Parathyroid adenoma (tissue), 2 donors: ENCODE results near the gene FAIM.

Experiments
- H2AFZ ChIP-seq: fragments of 300-600 bp; sonication (generic); one replicate; pipeline ENCODE4 v1.7.0; 2017; ENCODE audit warnings: antibody characterized with exemption, mild to moderate bottlenecking
- H3K27ac ChIP-seq: fragments of 300-600 bp; sonication (generic); one replicate; pipeline ENCODE4 v1.7.0; 2017
- H3K27me3 ChIP-seq: fragments of 300-600 bp; sonication (generic); one replicate; pipeline ENCODE4 v1.7.0; 2017; ENCODE audit warnings: low read length; ENCODE audit not compliant: control insufficient read depth, insufficient read depth
- H3K36me3 ChIP-seq: fragments of 300-600 bp; sonication (generic); one replicate; pipeline ENCODE4 v1.7.0; 2017; ENCODE audit warnings: low read length; ENCODE audit not compliant: control insufficient read depth, insufficient read depth
- H3K4me1 ChIP-seq: fragments of 300-600 bp; sonication (generic); one replicate; pipeline ENCODE4 v1.7.0; 2017; ENCODE audit warnings: control low read depth
- H3K4me2 ChIP-seq: fragments of 300-600 bp; sonication (generic); one replicate; pipeline ENCODE4 v1.7.0; 2017; ENCODE audit warnings: low read length
- H3K4me3 ChIP-seq: fragments of 300-600 bp; sonication (generic); one replicate; pipeline ENCODE4 v1.7.0; 2017; ENCODE audit warnings: low read depth, low read length
- H3K79me2 ChIP-seq: fragments of 300-600 bp; sonication (generic); one replicate; pipeline ENCODE4 v1.7.0; 2017; ENCODE audit warnings: control low read depth
- H3K9ac ChIP-seq: fragments of 300-600 bp; sonication (generic); one replicate; pipeline ENCODE4 v1.7.0; 2017; ENCODE audit warnings: mild to moderate bottlenecking
- H3K9me3 ChIP-seq: fragments of 300-600 bp; sonication (generic); one replicate; pipeline ENCODE4 v1.7.0; 2017; ENCODE audit warnings: low read length; ENCODE audit not compliant: control insufficient read depth
- TF ChIP-seq, protein P1 (sequence below): fragments of 300-600 bp; sonication (generic); IDR thresholded peaks from one replicate; pipeline ENCODE4 v1.7.0; 2017; ENCODE audit warnings: antibody characterized with exemption, mild to moderate bottlenecking
- donor health status: primary hyperparathyroidism.

The FAIM gene

DNA sequence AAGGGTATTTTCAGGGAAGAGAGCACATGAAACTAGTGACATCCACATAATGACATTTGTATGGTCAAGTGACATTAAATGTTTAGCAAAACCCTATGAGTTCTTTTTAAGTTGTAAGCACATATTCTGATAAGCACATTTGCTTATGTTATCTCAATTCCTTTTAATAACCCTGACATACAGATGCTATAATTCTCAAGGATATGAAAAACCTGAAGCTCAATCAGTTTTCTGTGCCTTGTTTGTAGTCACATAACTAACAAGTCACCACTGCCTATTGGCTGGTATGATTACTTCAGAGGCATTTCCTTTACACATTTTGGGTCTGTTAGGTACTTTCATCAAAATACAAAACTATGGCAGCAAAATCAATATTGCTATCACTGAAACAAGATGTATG, 74.1 kb downstream of the FAIM start:
- H3K9me3 ChIP-seq, result no peaks in the 10 kb centered on the region
- H2AFZ ChIP-seq, result no peak overlapping the region
- H3K9ac ChIP-seq, result no peak overlapping the region
- no peak overlapping the region for H3K4me3 ChIP-seq
- TF ChIP-seq, protein P1, sequence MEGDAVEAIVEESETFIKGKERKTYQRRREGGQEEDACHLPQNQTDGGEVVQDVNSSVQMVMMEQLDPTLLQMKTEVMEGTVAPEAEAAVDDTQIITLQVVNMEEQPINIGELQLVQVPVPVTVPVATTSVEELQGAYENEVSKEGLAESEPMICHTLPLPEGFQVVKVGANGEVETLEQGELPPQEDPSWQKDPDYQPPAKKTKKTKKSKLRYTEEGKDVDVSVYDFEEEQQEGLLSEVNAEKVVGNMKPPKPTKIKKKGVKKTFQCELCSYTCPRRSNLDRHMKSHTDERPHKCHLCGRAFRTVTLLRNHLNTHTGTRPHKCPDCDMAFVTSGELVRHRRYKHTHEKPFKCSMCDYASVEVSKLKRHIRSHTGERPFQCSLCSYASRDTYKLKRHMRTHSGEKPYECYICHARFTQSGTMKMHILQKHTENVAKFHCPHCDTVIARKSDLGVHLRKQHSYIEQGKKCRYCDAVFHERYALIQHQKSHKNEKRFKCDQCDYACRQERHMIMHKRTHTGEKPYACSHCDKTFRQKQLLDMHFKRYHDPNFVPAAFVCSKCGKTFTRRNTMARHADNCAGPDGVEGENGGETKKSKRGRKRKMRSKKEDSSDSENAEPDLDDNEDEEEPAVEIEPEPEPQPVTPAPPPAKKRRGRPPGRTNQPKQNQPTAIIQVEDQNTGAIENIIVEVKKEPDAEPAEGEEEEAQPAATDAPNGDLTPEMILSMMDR, result no peak
- H3K27me3 ChIP-seq, result no peaks in the 10 kb centered on the region
- H3K4me1 ChIP-seq, result peaks cover 3% of the 10 kb centered on the region
- no peak overlapping the region for H3K4me2 ChIP-seq
- H3K27ac ChIP-seq, result no peak overlapping the region
- no peaks in the 10 kb centered on the region for H3K36me3 ChIP-seq
- H3K79me2 ChIP-seq, result no peaks in the 10 kb centered on the region
